ENCODE results near the gene STAB2.
"Not testable (repeated sequence)": the region's sequence is repeated elsewhere in the genome, so short reads cannot be mapped to it uniquely, and the experiment has no call there.

The STAB2 gene

GRCh38 chr12:103640410-103640809, 53.3 kb downstream of the STAB2 start:
- Histone ChIP-seq H3K4me3 (ENCODE audit: low read depth in 1 of 2, low read length in 2 of 2) (no peak overlapping the region), H3K9ac (ENCODE audit: low read depth in 1 of 2, low read length in 2 of 2) (no peak overlapping the region), H3K9me3 (ENCODE audit: control insufficient read depth in 1 of 2, low read length in 2 of 2) (peaks cover 0 to 3% of the 10 kb centered on the region in 2 donors), H3K36me3 (ENCODE audit: control insufficient read depth in 1 of 2, insufficient read depth in 2 of 2, low read length in 2 of 2) (no peaks in the 10 kb centered on the region), H3K4me1 (ENCODE audit: control insufficient read depth in 1 of 2, insufficient read depth in 2 of 2, low read length in 2 of 2) (no peaks in the 10 kb centered on the region), H3K27me3 (ENCODE audit: control insufficient read depth in 1 of 2, insufficient read depth in 2 of 2, low read length in 2 of 2) (no peaks in the 10 kb centered on the region), H3K27ac (ENCODE audit: low read depth, low read length) (no peak overlapping the region)

- peaks cover 0 to 3% of the 10 kb centered on the region in 2 donors for H3K9me3 ChIP-seq (ENCODE audit: control insufficient read depth in 1 of 2, low read length in 2 of 2)
- H3K36me3 ChIP-seq (ENCODE audit: control insufficient read depth in 1 of 2, insufficient read depth in 2 of 2, low read length in 2 of 2), result no peaks in the 10 kb centered on the region
- no peaks in the 10 kb centered on the region for H3K4me1 ChIP-seq (ENCODE audit: control insufficient read depth in 1 of 2, insufficient read depth in 2 of 2, low read length in 2 of 2)
- H3K4me3 ChIP-seq (ENCODE audit: low read depth in 1 of 2, low read length in 2 of 2), result no peak overlapping the region
- no peak overlapping the region for H3K9ac ChIP-seq (ENCODE audit: low read depth in 1 of 2, low read length in 2 of 2)
- H3K27ac ChIP-seq (ENCODE audit: low read depth, low read length), result no peak overlapping the region
- no peaks in the 10 kb centered on the region for H3K27me3 ChIP-seq (ENCODE audit: control insufficient read depth in 1 of 2, insufficient read depth in 2 of 2, low read length in 2 of 2)
These were observed 53.8 kb downstream of the STAB2 start for GRCh38 chr12:103640831-103641230.

- H3K9me3 ChIP-seq (ENCODE audit: control insufficient read depth in 1 of 2, low read length in 2 of 2), result peaks cover 0 to 3% of the 10 kb centered on the region in 2 donors
- H3K27ac ChIP-seq (ENCODE audit: low read depth, low read length), result no peak overlapping the region
- no peak overlapping the region for H3K4me3 ChIP-seq (ENCODE audit: low read depth in 1 of 2, low read length in 2 of 2)
- H3K4me1 ChIP-seq (ENCODE audit: control insufficient read depth in 1 of 2, insufficient read depth in 2 of 2, low read length in 2 of 2), result no peaks in the 10 kb centered on the region
- H3K36me3 ChIP-seq (ENCODE audit: control insufficient read depth in 1 of 2, insufficient read depth in 2 of 2, low read length in 2 of 2), result no peaks in the 10 kb centered on the region
- no peak overlapping the region for H3K9ac ChIP-seq (ENCODE audit: low read depth in 1 of 2, low read length in 2 of 2)
- H3K27me3 ChIP-seq (ENCODE audit: control insufficient read depth in 1 of 2, insufficient read depth in 2 of 2, low read length in 2 of 2), result no peaks in the 10 kb centered on the region
These were observed 55.3 kb downstream of the STAB2 start for GRCh38 chr12:103642240-103642864.

- H3K27ac ChIP-seq (ENCODE audit: low read depth, low read length), result no peak overlapping the region
- no peak overlapping the region for H3K9ac ChIP-seq (ENCODE audit: low read depth in 1 of 2, low read length in 2 of 2)
- H3K9me3 ChIP-seq (ENCODE audit: control insufficient read depth in 1 of 2, low read length in 2 of 2), result peaks cover 0 to 3% of the 10 kb centered on the region in 2 donors
- H3K4me1 ChIP-seq (ENCODE audit: control insufficient read depth in 1 of 2, insufficient read depth in 2 of 2, low read length in 2 of 2), result no peaks in the 10 kb centered on the region
- no peaks in the 10 kb centered on the region for H3K36me3 ChIP-seq (ENCODE audit: control insufficient read depth in 1 of 2, insufficient read depth in 2 of 2, low read length in 2 of 2)
- no peak overlapping the region for H3K4me3 ChIP-seq (ENCODE audit: low read depth in 1 of 2, low read length in 2 of 2)
- H3K27me3 ChIP-seq (ENCODE audit: control insufficient read depth in 1 of 2, insufficient read depth in 2 of 2, low read length in 2 of 2), result no peaks in the 10 kb centered on the region
These were observed 58.1 kb downstream of the STAB2 start for GRCh38 chr12:103645202-103645601.

GRCh38 chr12:103647267-103647666, 60.2 kb downstream of the STAB2 start:
- H3K9ac ChIP-seq (ENCODE audit: low read depth in 1 of 2, low read length in 2 of 2), result no peak overlapping the region
- H3K9me3 ChIP-seq (ENCODE audit: control insufficient read depth in 1 of 2, low read length in 2 of 2), result peaks cover 0 to 3% of the 10 kb centered on the region in 2 donors
- H3K4me3 ChIP-seq (ENCODE audit: low read depth in 1 of 2, low read length in 2 of 2), result no peak overlapping the region
- no peaks in the 10 kb centered on the region for H3K36me3 ChIP-seq (ENCODE audit: control insufficient read depth in 1 of 2, insufficient read depth in 2 of 2, low read length in 2 of 2)
- H3K27ac ChIP-seq (ENCODE audit: low read depth, low read length), result no peak overlapping the region
- peaks cover 0 to under 1% of the 10 kb centered on the region in 2 donors for H3K4me1 ChIP-seq (ENCODE audit: control insufficient read depth in 1 of 2, insufficient read depth in 2 of 2, low read length in 2 of 2)
- no peaks in the 10 kb centered on the region for H3K27me3 ChIP-seq (ENCODE audit: control insufficient read depth in 1 of 2, insufficient read depth in 2 of 2, low read length in 2 of 2)

GRCh38 chr12:103652808-103653207, 65.7 kb downstream of the STAB2 start:
- no peak overlapping the region for H3K9ac ChIP-seq (ENCODE audit: low read depth in 1 of 2, low read length in 2 of 2)
- H3K9me3 ChIP-seq (ENCODE audit: control insufficient read depth in 1 of 2, low read length in 2 of 2), result no peaks in the 10 kb centered on the region
- H3K4me3 ChIP-seq (ENCODE audit: low read depth in 1 of 2, low read length in 2 of 2), result no peak overlapping the region
- H3K27ac ChIP-seq (ENCODE audit: low read depth, low read length), result no peak overlapping the region
- H3K36me3 ChIP-seq (ENCODE audit: control insufficient read depth in 1 of 2, insufficient read depth in 2 of 2, low read length in 2 of 2), result no peaks in the 10 kb centered on the region
- H3K27me3 ChIP-seq (ENCODE audit: control insufficient read depth in 1 of 2, insufficient read depth in 2 of 2, low read length in 2 of 2), result no peaks in the 10 kb centered on the region
- H3K4me1 ChIP-seq (ENCODE audit: control insufficient read depth in 1 of 2, insufficient read depth in 2 of 2, low read length in 2 of 2), result peaks cover 0 to 22% of the 10 kb centered on the region in 2 donors

GRCh38 chr12:103653568-103654173, 66.6 kb downstream of the STAB2 start:
- not testable (repeated sequence) for H3K4me3 ChIP-seq (ENCODE audit: low read depth in 1 of 2, low read length in 2 of 2); H3K9me3 ChIP-seq (ENCODE audit: control insufficient read depth in 1 of 2, low read length in 2 of 2)
- H3K4me1 ChIP-seq (ENCODE audit: control insufficient read depth in 1 of 2, insufficient read depth in 2 of 2, low read length in 2 of 2), result peaks cover 0 to 22% of the 10 kb centered on the region in 2 donors

GRCh38 chr12:103654816-103655215, 67.7 kb downstream of the STAB2 start:
- H3K4me1 ChIP-seq (ENCODE audit: control insufficient read depth in 1 of 2, insufficient read depth in 2 of 2, low read length in 2 of 2), result peaks cover 0 to 22% of the 10 kb centered on the region in 2 donors
- H3K4me3 ChIP-seq (ENCODE audit: low read depth in 1 of 2, low read length in 2 of 2), result no peak overlapping the region
- no peaks in the 10 kb centered on the region for H3K36me3 ChIP-seq (ENCODE audit: control insufficient read depth in 1 of 2, insufficient read depth in 2 of 2, low read length in 2 of 2)
- no peaks in the 10 kb centered on the region for H3K27me3 ChIP-seq (ENCODE audit: control insufficient read depth in 1 of 2, insufficient read depth in 2 of 2, low read length in 2 of 2)
- no peak overlapping the region for H3K9ac ChIP-seq (ENCODE audit: low read depth in 1 of 2, low read length in 2 of 2)
- H3K9me3 ChIP-seq (ENCODE audit: control insufficient read depth in 1 of 2, low read length in 2 of 2), result no peaks in the 10 kb centered on the region
- no peak overlapping the region for H3K27ac ChIP-seq (ENCODE audit: low read depth, low read length)

More at GRCh38 chr12:103653568-103654173, 66.6 kb downstream of the STAB2 start:
- H3K27ac ChIP-seq (ENCODE audit: low read depth, low read length); H3K36me3 ChIP-seq (ENCODE audit: control insufficient read depth in 1 of 2, insufficient read depth in 2 of 2, low read length in 2 of 2); H3K9ac ChIP-seq (ENCODE audit: low read depth in 1 of 2, low read length in 2 of 2); H3K27me3 ChIP-seq (ENCODE audit: control insufficient read depth in 1 of 2, insufficient read depth in 2 of 2, low read length in 2 of 2): not testable (repeated sequence)

- Histone ChIP-seq H3K27ac (ENCODE audit: low read depth, low read length) (no peak overlapping the region), H3K4me1 (ENCODE audit: control insufficient read depth in 1 of 2, insufficient read depth in 2 of 2, low read length in 2 of 2) (peaks cover 0 to 22% of the 10 kb centered on the region in 2 donors), H3K9ac (ENCODE audit: low read depth in 1 of 2, low read length in 2 of 2) (no peak overlapping the region), H3K4me3 (ENCODE audit: low read depth in 1 of 2, low read length in 2 of 2) (no peak overlapping the region), H3K36me3 (ENCODE audit: control insufficient read depth in 1 of 2, insufficient read depth in 2 of 2, low read length in 2 of 2) (no peaks in the 10 kb centered on the region), H3K27me3 (ENCODE audit: control insufficient read depth in 1 of 2, insufficient read depth in 2 of 2, low read length in 2 of 2) (no peaks in the 10 kb centered on the region), H3K9me3 (ENCODE audit: control insufficient read depth in 1 of 2, low read length in 2 of 2) (no peaks in the 10 kb centered on the region)
These were observed 69.2 kb downstream of the STAB2 start for GRCh38 chr12:103656291-103656690.

GRCh38 chr12:103657331-103657730, 70.3 kb downstream of the STAB2 start:
- Histone ChIP-seq H3K9ac (ENCODE audit: low read depth in 1 of 2, low read length in 2 of 2) (no peak overlapping the region), H3K36me3 (ENCODE audit: control insufficient read depth in 1 of 2, insufficient read depth in 2 of 2, low read length in 2 of 2) (no peaks in the 10 kb centered on the region), H3K9me3 (ENCODE audit: control insufficient read depth in 1 of 2, low read length in 2 of 2) (no peaks in the 10 kb centered on the region)

More at GRCh38 chr12:103657331-103657730, 70.3 kb downstream of the STAB2 start:
- Histone ChIP-seq H3K4me3 (ENCODE audit: low read depth in 1 of 2, low read length in 2 of 2) (no peak overlapping the region), H3K4me1 (ENCODE audit: control insufficient read depth in 1 of 2, insufficient read depth in 2 of 2, low read length in 2 of 2) (peaks cover 0 to 21% of the 10 kb centered on the region in 2 donors), H3K27me3 (ENCODE audit: control insufficient read depth in 1 of 2, insufficient read depth in 2 of 2, low read length in 2 of 2) (no peaks in the 10 kb centered on the region), H3K27ac (ENCODE audit: low read depth, low read length) (no peak overlapping the region)

Data from duodenal mucosa (tissue), 2 donors.